Neural progenitor cell (in vitro differentiated cells): ENCODE data around the gene SEC14L1.

Experiments used
- EZH2 ChIP-seq: fragments of 200-600 bp; sonication (generic); IDR thresholded peaks from 2 replicates; pipeline ENCODE4 v1.6.1; 2017; ENCODE audit warnings: antibody characterized with exemption, mild to moderate bottlenecking, moderate library complexity
- TF ChIP-seq, protein P1 (sequence below): fragments of 200-600 bp; sonication (generic); IDR thresholded peaks from 2 replicates; pipeline ENCODE4 v1.5.1; 2017; ENCODE audit warnings: antibody characterized with exemption, mild to moderate bottlenecking

DNA sequence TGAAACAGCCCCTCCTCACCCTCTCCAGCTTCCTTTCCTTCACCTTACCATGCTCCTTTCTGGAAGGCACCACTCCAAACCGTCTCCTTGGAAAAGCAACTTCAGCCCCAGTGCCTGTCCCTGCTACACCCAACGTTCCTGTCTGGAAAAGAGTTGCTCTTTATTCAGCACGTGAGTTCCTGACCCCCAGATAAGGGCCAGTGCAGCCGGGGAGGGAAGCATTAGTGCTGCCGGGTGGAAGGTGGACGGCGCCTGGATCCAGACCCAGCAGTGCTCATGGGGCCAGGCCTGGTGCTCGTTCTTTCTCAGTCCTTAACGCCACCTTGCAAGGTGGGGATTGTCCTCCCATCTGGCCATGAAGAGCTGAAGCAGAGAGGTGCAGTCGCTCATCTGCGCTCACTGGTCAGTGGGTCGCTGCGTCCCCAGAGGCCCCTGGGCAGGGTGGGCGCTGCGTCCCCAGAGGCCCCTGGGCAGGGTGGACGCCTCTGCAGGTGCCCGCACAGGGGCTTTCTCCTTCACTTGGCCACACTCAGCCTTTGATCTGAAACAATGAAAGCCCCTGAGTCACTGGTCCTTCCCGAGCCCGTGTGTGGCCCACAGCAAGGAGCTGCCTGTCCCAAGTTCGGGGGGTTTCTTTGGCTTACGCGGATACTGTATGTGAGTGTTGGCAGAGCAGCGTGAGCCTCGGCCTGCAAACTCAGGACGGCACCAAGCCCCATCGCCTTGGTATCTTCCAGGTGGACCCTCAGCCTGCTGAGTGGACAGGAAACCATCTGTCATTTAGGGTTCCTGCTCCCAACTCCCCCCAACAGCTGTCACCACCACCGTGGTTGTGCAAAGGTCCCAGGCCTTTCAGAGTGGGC, 117.1 kb downstream of the SEC14L1 start:
- TF ChIP-seq EZH2: no peak
- TF ChIP-seq, protein P1, sequence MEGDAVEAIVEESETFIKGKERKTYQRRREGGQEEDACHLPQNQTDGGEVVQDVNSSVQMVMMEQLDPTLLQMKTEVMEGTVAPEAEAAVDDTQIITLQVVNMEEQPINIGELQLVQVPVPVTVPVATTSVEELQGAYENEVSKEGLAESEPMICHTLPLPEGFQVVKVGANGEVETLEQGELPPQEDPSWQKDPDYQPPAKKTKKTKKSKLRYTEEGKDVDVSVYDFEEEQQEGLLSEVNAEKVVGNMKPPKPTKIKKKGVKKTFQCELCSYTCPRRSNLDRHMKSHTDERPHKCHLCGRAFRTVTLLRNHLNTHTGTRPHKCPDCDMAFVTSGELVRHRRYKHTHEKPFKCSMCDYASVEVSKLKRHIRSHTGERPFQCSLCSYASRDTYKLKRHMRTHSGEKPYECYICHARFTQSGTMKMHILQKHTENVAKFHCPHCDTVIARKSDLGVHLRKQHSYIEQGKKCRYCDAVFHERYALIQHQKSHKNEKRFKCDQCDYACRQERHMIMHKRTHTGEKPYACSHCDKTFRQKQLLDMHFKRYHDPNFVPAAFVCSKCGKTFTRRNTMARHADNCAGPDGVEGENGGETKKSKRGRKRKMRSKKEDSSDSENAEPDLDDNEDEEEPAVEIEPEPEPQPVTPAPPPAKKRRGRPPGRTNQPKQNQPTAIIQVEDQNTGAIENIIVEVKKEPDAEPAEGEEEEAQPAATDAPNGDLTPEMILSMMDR: no peak
